DND-41 (cell line): ENCODE data around the gene PDE6G.

ENCODE experiments used
- ATAC-seq: fragments of 200-7000 bp; cut with Tn5 transposase; 3 replicates; pipeline ENCODE4 v1.9.1; 2021; ENCODE audit warnings: low read depth; ENCODE audit not compliant: insufficient read depth
- DNase-seq: peaks from one replicate; pipeline ENCODE4 v3.0.0-alpha.2; 2020
- H2AFZ ChIP-seq: 2 replicates; pipeline ENCODE4 v1.6.0; 2012; ENCODE audit warnings: low read depth, low read length
- H3K27ac ChIP-seq: 2 replicates; pipeline ENCODE4 v1.5.1; 2012; ENCODE audit warnings: low read length, inconsistent platforms
- H3K27me3 ChIP-seq: fragments of 200-600 bp; sonication (generic); 2 replicates; pipeline ENCODE4 v1.6.0; 2012; ENCODE audit warnings: low read length, mild to moderate bottlenecking, inconsistent platforms; ENCODE audit not compliant: insufficient read depth, poor library complexity
- H3K36me3 ChIP-seq: 2 replicates; pipeline ENCODE4 v1.5.1; 2012; ENCODE audit warnings: low read length, inconsistent platforms; ENCODE audit not compliant: insufficient read depth
- H3K4me1 ChIP-seq: 2 replicates; pipeline ENCODE4 v1.5.1; 2012; ENCODE audit warnings: mild to moderate bottlenecking, low read length; ENCODE audit not compliant: insufficient read depth
- H3K4me2 ChIP-seq: 2 replicates; pipeline ENCODE4 v1.6.0; 2012; ENCODE audit warnings: mild to moderate bottlenecking, moderate library complexity, low read length, inconsistent platforms; ENCODE audit not compliant: insufficient read depth
- H3K4me3 ChIP-seq, 2 experiments: fragments of 200-600 bp in 1 of 2; shearing (Covaris generic) in 1 of 2; 2 replicates each; pipeline ENCODE4 v1.5.1; 2012 to 2016; ENCODE audit warnings: inconsistent platforms in 2 of 2, low read length in 2 of 2, mild to moderate bottlenecking in 2 of 2, low read depth in 1 of 2, moderate library complexity in 1 of 2
- H3K79me2 ChIP-seq: 2 replicates; pipeline ENCODE4 v1.6.0; 2012; ENCODE audit warnings: low read length, inconsistent platforms; ENCODE audit not compliant: insufficient read depth
- H3K9ac ChIP-seq: 2 replicates; pipeline ENCODE4 v1.6.0; 2012; ENCODE audit warnings: low read depth, mild to moderate bottlenecking, inconsistent platforms, low read length, moderate library complexity
- H3K9me3 ChIP-seq: 2 replicates; pipeline ENCODE4 v1.5.1; 2012; ENCODE audit warnings: low read length, moderate library complexity, mild to moderate bottlenecking, inconsistent platforms; ENCODE audit not compliant: insufficient read depth, severe bottlenecking
- H4K20me1 ChIP-seq: 2 replicates; pipeline ENCODE4 v1.6.0; 2012; ENCODE audit warnings: low read length; ENCODE audit not compliant: insufficient read depth
- EZH2 ChIP-seq: IDR thresholded peaks from 3 replicates; pipeline ENCODE4 v1.6.1; 2012; ENCODE audit warnings: borderline replicate concordance, low read depth, mild to moderate bottlenecking, moderate library complexity, low read length, inconsistent platforms; ENCODE audit not compliant: severe bottlenecking
- TF ChIP-seq, protein P1 (sequence below): IDR thresholded peaks from 2 replicates; pipeline ENCODE4 v1.5.1; 2012; ENCODE audit warnings: borderline replicate concordance, low read length, moderate library complexity, mild to moderate bottlenecking; ENCODE audit not compliant: poor library complexity, severe bottlenecking; ENCODE audit errors: extremely low read depth

Gene PDE6G

DNA sequence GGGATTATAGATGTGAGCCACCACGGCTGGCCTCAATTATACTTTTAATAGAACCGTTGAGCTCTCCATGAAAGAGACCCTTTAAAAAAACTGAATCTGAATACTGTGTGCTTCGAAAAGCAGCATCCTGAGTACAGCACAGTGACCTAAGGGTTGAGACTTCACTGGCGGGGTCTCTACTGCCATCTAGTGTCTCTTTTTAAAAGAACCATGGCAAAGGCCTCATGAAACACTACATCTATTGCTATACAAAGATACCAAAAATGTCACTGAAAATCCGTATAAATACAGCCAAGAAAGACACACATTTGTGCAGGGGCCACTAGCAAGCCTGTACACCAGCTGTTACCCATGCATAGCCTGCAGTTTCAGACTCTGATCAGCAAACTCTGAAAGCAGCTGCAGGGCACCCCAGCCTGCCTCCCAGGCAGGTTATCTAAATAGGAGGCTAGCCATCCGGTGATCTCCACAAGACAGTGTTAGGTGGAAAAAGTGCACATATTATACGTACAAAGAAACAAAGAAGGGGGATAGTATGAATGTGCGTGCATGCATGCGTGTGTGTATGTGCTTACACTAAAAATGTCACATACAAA, 54.7 kb downstream of the PDE6G start:
- Histone ChIP-seq H4K20me1 (peaks cover 24% of the 10 kb centered on the region; the same call in 1 of the 2 replicates), H3K9ac (no peak overlapping the region), H3K4me1 (no peaks in the 10 kb centered on the region), H3K27me3 (no peaks in the 10 kb centered on the region), H2AFZ (no peak overlapping the region), H3K79me2 (peaks cover 11% of the 10 kb centered on the region; the same call in 1 of the 2 replicates), H3K9me3 (no peaks in the 10 kb centered on the region), H3K27ac (no peak overlapping the region), H3K4me3 (no peak overlapping the region), H3K4me2 (no peak overlapping the region), H3K36me3 (peaks cover 76% of the 10 kb centered on the region)
- no peak for TF ChIP-seq EZH2
- TF ChIP-seq, protein P1, sequence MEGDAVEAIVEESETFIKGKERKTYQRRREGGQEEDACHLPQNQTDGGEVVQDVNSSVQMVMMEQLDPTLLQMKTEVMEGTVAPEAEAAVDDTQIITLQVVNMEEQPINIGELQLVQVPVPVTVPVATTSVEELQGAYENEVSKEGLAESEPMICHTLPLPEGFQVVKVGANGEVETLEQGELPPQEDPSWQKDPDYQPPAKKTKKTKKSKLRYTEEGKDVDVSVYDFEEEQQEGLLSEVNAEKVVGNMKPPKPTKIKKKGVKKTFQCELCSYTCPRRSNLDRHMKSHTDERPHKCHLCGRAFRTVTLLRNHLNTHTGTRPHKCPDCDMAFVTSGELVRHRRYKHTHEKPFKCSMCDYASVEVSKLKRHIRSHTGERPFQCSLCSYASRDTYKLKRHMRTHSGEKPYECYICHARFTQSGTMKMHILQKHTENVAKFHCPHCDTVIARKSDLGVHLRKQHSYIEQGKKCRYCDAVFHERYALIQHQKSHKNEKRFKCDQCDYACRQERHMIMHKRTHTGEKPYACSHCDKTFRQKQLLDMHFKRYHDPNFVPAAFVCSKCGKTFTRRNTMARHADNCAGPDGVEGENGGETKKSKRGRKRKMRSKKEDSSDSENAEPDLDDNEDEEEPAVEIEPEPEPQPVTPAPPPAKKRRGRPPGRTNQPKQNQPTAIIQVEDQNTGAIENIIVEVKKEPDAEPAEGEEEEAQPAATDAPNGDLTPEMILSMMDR, result peak; percentile 81
- DNase-seq (peak; percentile 59), ATAC-seq (peak; percentile 96)
